ENCODE data around the gene EDIL3. TPM values are rescaled to one million over a fixed set of nuclear protein-coding genes. Genes with fewer than 3 reads are reported as not detected.

The EDIL3 gene
- polyA plus RNA-seq, 2 donors: 1.6 to 2.7 TPM

DNA sequence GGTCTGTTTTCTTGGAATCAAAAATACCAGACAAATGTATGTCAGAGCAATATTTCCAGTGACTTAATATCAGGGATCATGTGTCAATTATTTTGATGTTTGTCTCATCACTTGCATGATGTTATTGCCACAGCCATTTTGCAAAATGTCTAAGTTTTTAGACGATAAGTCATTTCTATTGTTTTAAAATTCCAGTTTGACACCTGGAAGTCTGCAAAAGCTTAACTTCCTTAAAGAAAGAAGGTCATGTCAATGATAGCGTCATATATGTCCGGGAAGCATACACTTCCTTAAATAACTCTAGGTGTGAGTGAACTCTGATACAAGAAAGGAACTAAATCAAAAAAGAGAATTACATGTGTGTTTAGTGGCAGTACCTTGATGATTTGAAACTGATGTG is 259.5 kb downstream of the EDIL3 start:
- Histone ChIP-seq H3K4me3 (ENCODE audit: low read depth in 1 of 2, low read length in 2 of 2) (no peak overlapping the region), H3K4me1 (ENCODE audit: control insufficient read depth in 2 of 2, insufficient read depth in 2 of 2, low read length in 1 of 2) (no peaks in the 10 kb centered on the region), H3K27ac (ENCODE audit: low read depth in 2 of 2, low read length in 1 of 2) (no peak overlapping the region), H3K27me3 (ENCODE audit: control insufficient read depth in 1 of 2, insufficient read depth in 2 of 2, low read length in 2 of 2) (no peaks in the 10 kb centered on the region), H3K9me3 (ENCODE audit: control insufficient read depth in 2 of 2, insufficient read depth in 1 of 2, low read depth in 1 of 2, low read length in 1 of 2) (no peaks in the 10 kb centered on the region), H3K36me3 (ENCODE audit: control insufficient read depth in 2 of 2, insufficient read depth in 2 of 2, low read length in 1 of 2) (no peaks in the 10 kb centered on the region)
- WGBS, 2 donors: 71 to 82% methylated on average over 3 of the region's 3 CpGs

- Histone ChIP-seq H3K27ac (ENCODE audit: low read depth in 2 of 2, low read length in 1 of 2) (no peak overlapping the region), H3K9me3 (ENCODE audit: control insufficient read depth in 2 of 2, insufficient read depth in 1 of 2, low read depth in 1 of 2, low read length in 1 of 2) (no peaks in the 10 kb centered on the region), H3K27me3 (ENCODE audit: control insufficient read depth in 1 of 2, insufficient read depth in 2 of 2, low read length in 2 of 2) (no peaks in the 10 kb centered on the region), H3K36me3 (ENCODE audit: control insufficient read depth in 2 of 2, insufficient read depth in 2 of 2, low read length in 1 of 2) (no peaks in the 10 kb centered on the region), H3K4me3 (ENCODE audit: low read depth in 1 of 2, low read length in 2 of 2) (no peak overlapping the region), H3K4me1 (ENCODE audit: control insufficient read depth in 2 of 2, insufficient read depth in 2 of 2, low read length in 1 of 2) (no peaks in the 10 kb centered on the region)
- WGBS, 2 donors: 42 to 47% methylated on average over 3 of the region's 3 CpGs
Observed at GRCh38 chr5:84119252-84119651, 265.4 kb downstream of the EDIL3 start.

DNA sequence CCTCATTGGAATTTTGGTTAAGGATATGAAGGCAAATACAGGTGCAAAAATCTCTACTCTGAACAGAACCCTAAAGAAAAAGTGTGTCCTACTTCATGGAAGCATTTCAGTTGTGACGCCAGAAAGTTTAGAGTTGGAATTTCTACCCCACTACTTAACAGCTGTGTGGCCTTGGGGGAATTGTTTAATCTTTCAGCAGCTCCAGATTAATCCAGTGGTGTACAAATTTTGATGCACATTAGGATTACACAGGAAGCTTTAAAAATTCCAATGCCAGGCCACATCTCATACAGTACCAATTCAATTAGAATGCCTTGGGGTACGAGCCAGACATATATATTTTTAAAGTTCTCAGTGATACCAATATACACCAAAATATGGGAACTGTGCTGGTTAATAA is 266.1 kb downstream of the EDIL3 start:
- H3K9me3 ChIP-seq (ENCODE audit: control insufficient read depth in 2 of 2, insufficient read depth in 1 of 2, low read depth in 1 of 2, low read length in 1 of 2): no peaks in the 10 kb centered on the region
- H3K4me1 ChIP-seq (ENCODE audit: control insufficient read depth in 2 of 2, insufficient read depth in 2 of 2, low read length in 1 of 2): no peaks in the 10 kb centered on the region
- 70 to 76% methylated on average over 2 of the region's 2 CpGs for WGBS, 2 donors
- H3K36me3 ChIP-seq (ENCODE audit: control insufficient read depth in 2 of 2, insufficient read depth in 2 of 2, low read length in 1 of 2): no peaks in the 10 kb centered on the region
- H3K4me3 ChIP-seq (ENCODE audit: low read depth in 1 of 2, low read length in 2 of 2): no peak overlapping the region
- no peak overlapping the region for H3K27ac ChIP-seq (ENCODE audit: low read depth in 2 of 2, low read length in 1 of 2)
- H3K27me3 ChIP-seq (ENCODE audit: control insufficient read depth in 1 of 2, insufficient read depth in 2 of 2, low read length in 2 of 2): no peaks in the 10 kb centered on the region

DNA sequence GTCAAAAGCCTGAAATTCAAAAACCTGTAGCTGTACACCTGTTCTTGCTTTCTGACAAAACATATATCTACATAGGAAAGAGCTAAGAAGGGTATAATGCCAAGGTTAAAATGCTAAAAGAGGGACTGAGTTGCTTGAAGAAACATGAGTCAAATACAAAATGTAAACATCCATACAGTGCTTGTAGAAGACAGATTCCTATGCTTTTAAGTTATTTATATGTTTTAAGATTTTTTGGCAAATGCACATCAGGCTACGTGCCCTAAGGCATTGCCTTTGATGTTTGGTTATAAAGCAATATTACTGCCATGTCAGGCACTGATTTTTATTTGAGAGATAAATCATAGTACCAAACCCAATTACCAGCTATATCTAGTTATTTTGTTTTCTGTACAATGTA is 269.0 kb downstream of the EDIL3 start:
- Histone ChIP-seq H3K36me3 (ENCODE audit: control insufficient read depth in 2 of 2, insufficient read depth in 2 of 2, low read length in 1 of 2) (no peaks in the 10 kb centered on the region), H3K4me1 (ENCODE audit: control insufficient read depth in 2 of 2, insufficient read depth in 2 of 2, low read length in 1 of 2) (no peaks in the 10 kb centered on the region), H3K27me3 (ENCODE audit: control insufficient read depth in 1 of 2, insufficient read depth in 2 of 2, low read length in 2 of 2) (no peaks in the 10 kb centered on the region), H3K4me3 (ENCODE audit: low read depth in 1 of 2, low read length in 2 of 2) (no peak overlapping the region), H3K27ac (ENCODE audit: low read depth in 2 of 2, low read length in 1 of 2) (no peak overlapping the region), H3K9me3 (ENCODE audit: control insufficient read depth in 2 of 2, insufficient read depth in 1 of 2, low read depth in 1 of 2, low read length in 1 of 2) (no peaks in the 10 kb centered on the region)
- 41 to 50% methylated on average over 1 of the region's 1 CpG for WGBS, 2 donors

- H3K36me3 ChIP-seq (ENCODE audit: control insufficient read depth in 2 of 2, insufficient read depth in 2 of 2, low read length in 1 of 2): no peaks in the 10 kb centered on the region
- H3K27me3 ChIP-seq (ENCODE audit: control insufficient read depth in 1 of 2, insufficient read depth in 2 of 2, low read length in 2 of 2): no peaks in the 10 kb centered on the region
- no peak overlapping the region for H3K27ac ChIP-seq (ENCODE audit: low read depth in 2 of 2, low read length in 1 of 2)
- no peaks in the 10 kb centered on the region for H3K9me3 ChIP-seq (ENCODE audit: control insufficient read depth in 2 of 2, insufficient read depth in 1 of 2, low read depth in 1 of 2, low read length in 1 of 2)
- no peaks in the 10 kb centered on the region for H3K4me1 ChIP-seq (ENCODE audit: control insufficient read depth in 2 of 2, insufficient read depth in 2 of 2, low read length in 1 of 2)
- H3K4me3 ChIP-seq (ENCODE audit: low read depth in 1 of 2, low read length in 2 of 2): no peak overlapping the region
- WGBS, 2 donors: 70 to 78% methylated on average over 6 of the region's 6 CpGs
Observed at GRCh38 chr5:84113246-84114105, 271.2 kb downstream of the EDIL3 start.

DNA sequence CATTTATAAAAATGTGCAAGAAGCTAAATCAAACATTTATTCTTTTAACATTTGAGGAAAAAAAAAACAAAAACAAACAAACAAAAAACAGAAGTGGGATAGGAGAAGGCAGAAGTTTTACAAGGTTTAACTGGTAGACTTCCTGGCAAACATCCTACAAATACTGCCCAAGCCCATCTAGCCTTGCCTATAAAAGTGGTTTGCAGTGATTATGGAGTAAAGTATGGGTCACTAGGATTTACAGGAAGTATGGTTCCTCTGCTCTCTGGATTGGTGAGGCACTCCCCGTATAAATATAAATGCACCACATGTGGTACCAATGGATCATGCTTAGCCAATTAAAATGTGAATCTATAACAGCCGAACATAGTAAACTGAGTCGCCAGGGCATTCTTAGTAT is 291.9 kb downstream of the EDIL3 start:
- 89 to 92% methylated on average over 3 of the region's 3 CpGs for WGBS, 2 donors
- no peaks in the 10 kb centered on the region for H3K4me1 ChIP-seq (ENCODE audit: control insufficient read depth in 2 of 2, insufficient read depth in 2 of 2, low read length in 1 of 2)
- no peak overlapping the region for H3K4me3 ChIP-seq (ENCODE audit: low read depth in 1 of 2, low read length in 2 of 2)
- H3K36me3 ChIP-seq (ENCODE audit: control insufficient read depth in 2 of 2, insufficient read depth in 2 of 2, low read length in 1 of 2): no peaks in the 10 kb centered on the region
- H3K9me3 ChIP-seq (ENCODE audit: control insufficient read depth in 2 of 2, insufficient read depth in 1 of 2, low read depth in 1 of 2, low read length in 1 of 2): no peaks in the 10 kb centered on the region
- H3K27me3 ChIP-seq (ENCODE audit: control insufficient read depth in 1 of 2, insufficient read depth in 2 of 2, low read length in 2 of 2): no peaks in the 10 kb centered on the region
- no peak overlapping the region for H3K27ac ChIP-seq (ENCODE audit: low read depth in 2 of 2, low read length in 1 of 2)

DNA sequence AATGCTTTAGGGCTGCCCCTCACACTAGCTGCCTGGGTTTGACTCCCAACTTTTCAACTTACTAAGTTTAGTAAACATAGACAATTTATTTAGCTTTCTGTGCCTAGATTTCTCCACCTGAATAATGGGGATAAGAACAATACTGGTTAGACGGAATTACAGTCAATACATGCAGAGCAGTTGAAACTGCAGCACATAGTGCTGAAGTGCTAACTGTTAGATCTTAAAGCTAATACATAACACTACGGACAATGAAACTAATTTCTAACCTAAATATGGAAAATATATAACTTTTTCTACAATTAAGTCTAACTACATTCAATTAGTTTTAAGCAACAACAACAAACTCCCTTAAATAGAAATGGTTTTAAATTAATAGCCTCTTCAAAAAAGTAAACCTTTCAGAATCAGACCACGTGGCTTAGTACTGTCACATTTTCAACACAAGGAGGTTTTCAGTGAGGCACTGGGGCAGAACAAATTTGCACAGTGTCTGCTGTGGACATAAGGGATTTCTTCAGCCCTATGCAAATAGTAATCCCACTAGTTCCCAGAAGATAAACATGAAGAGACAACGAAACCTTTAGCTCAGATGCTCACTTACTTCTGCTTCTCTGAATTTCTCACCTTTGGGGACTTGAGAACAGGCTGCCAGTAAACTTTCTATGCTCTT is 293.4 kb downstream of the EDIL3 start:
- H3K4me1 ChIP-seq (ENCODE audit: control insufficient read depth in 2 of 2, insufficient read depth in 2 of 2, low read length in 1 of 2): no peaks in the 10 kb centered on the region
- H3K27me3 ChIP-seq (ENCODE audit: control insufficient read depth in 1 of 2, insufficient read depth in 2 of 2, low read length in 2 of 2): no peaks in the 10 kb centered on the region
- no peaks in the 10 kb centered on the region for H3K36me3 ChIP-seq (ENCODE audit: control insufficient read depth in 2 of 2, insufficient read depth in 2 of 2, low read length in 1 of 2)
- WGBS, 2 donors: 50 to 76% methylated on average over 4 of the region's 4 CpGs
- H3K27ac ChIP-seq (ENCODE audit: low read depth in 2 of 2, low read length in 1 of 2): no peak overlapping the region
- H3K4me3 ChIP-seq (ENCODE audit: low read depth in 1 of 2, low read length in 2 of 2): no peak overlapping the region
- no peaks in the 10 kb centered on the region for H3K9me3 ChIP-seq (ENCODE audit: control insufficient read depth in 2 of 2, insufficient read depth in 1 of 2, low read depth in 1 of 2, low read length in 1 of 2)

DNA sequence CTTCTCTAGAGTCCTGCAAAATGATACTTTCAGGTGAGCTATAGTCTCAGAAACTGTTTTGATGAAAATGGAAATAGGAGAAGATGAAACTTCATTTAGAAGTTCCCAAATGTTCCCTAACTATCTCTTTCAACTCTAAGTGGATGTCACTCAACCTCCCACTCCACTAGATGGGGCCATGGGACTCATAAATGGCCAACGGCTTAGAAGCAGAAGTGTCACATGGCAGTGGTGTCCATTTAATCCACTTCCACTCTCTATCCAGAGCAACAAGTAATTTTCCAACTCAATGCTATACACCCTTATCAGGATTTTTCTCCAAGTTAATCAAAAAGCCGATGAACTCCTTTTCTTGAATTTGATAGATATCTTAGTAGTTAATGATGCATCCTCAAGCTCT is 295.7 kb downstream of the EDIL3 start:
- no peak overlapping the region for H3K27ac ChIP-seq (ENCODE audit: low read depth in 2 of 2, low read length in 1 of 2)
- H3K9me3 ChIP-seq (ENCODE audit: control insufficient read depth in 2 of 2, insufficient read depth in 1 of 2, low read depth in 1 of 2, low read length in 1 of 2): no peaks in the 10 kb centered on the region
- no peaks in the 10 kb centered on the region for H3K27me3 ChIP-seq (ENCODE audit: control insufficient read depth in 1 of 2, insufficient read depth in 2 of 2, low read length in 2 of 2)
- 59 to 78% methylated on average over 2 of the region's 2 CpGs for WGBS, 2 donors
- no peak overlapping the region for H3K4me3 ChIP-seq (ENCODE audit: low read depth in 1 of 2, low read length in 2 of 2)
- H3K4me1 ChIP-seq (ENCODE audit: control insufficient read depth in 2 of 2, insufficient read depth in 2 of 2, low read length in 1 of 2): no peaks in the 10 kb centered on the region
- H3K36me3 ChIP-seq (ENCODE audit: control insufficient read depth in 2 of 2, insufficient read depth in 2 of 2, low read length in 1 of 2): no peaks in the 10 kb centered on the region

DNA sequence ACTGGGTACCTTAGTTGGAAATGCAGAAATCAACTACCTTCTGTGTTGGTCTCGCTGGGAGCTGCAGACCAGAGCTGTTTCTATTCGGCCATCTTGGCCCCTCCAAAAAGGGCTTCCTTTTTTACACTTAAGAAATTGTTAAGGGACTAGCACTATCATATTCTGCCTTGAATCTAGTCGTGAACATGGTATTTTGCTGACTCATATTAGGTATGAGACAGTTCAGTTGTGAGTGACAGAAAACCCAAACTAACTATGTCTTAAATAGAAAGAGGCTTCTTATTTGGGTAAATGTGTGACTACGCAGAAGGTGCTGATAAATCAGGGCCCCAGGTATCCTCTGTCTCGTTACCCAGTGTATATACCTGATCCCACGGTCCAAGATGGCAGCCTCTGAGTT is 298.2 kb downstream of the EDIL3 start:
- no peaks in the 10 kb centered on the region for H3K36me3 ChIP-seq (ENCODE audit: control insufficient read depth in 2 of 2, insufficient read depth in 2 of 2, low read length in 1 of 2)
- no peaks in the 10 kb centered on the region for H3K9me3 ChIP-seq (ENCODE audit: control insufficient read depth in 2 of 2, insufficient read depth in 1 of 2, low read depth in 1 of 2, low read length in 1 of 2)
- H3K4me1 ChIP-seq (ENCODE audit: control insufficient read depth in 2 of 2, insufficient read depth in 2 of 2, low read length in 1 of 2): no peaks in the 10 kb centered on the region
- no peak overlapping the region for H3K27ac ChIP-seq (ENCODE audit: low read depth in 2 of 2, low read length in 1 of 2)
- no peaks in the 10 kb centered on the region for H3K27me3 ChIP-seq (ENCODE audit: control insufficient read depth in 1 of 2, insufficient read depth in 2 of 2, low read length in 2 of 2)
- H3K4me3 ChIP-seq (ENCODE audit: low read depth in 1 of 2, low read length in 2 of 2): no peak overlapping the region
- WGBS, 2 donors: 81 to 90% methylated on average over 6 of the region's 6 CpGs
